Measurements from ENCODE around the gene TRIM69.
A peak's percentile ranks its signal among the peaks of the same experiment; 100 is the strongest.
"Not testable (repeated sequence)": the region's sequence is repeated elsewhere in the genome, so short reads cannot be mapped to it uniquely, and the experiment has no call there.

TRIM69 gene

DNA sequence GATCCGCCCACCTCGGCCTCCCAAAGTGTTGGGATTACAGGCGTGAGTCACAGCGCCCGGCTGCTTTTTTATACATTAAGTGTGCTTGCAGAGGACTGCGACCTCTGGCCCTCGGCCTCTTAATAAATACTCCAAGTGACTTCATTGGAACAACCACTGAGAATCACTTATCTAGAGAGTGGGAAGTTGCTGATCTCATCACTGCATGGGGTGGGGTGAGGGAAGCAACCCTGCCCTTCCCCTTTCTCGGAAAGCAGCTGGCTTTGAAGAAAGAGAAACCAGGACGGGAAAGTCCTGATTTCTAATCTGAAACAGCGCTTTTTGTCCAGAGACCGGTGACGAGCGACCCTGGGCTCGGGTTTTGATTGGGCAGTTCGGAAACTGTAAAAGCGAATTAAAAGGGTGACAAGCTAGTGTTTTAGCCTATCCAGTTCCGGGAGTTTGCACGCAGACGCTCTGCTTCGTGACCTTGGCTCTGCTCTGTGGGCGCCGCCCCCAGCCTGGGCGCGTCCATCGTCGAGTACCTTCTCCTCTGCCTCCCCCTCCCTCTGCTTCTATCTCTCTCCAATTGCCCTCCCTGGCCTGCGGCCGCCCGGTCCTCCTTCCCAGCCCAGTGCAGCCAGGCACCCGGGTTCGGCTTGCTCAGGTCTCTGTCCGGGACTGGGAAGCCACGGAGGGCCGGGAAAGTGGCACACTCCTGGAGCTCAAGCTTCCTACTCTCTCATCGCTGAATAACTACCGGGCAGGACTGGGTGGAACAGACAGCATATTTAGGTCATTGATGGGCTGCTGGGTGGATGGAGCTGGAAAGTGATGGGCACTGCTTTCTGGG, 7.5 kb upstream of the TRIM69 start:
- peaks cover 26% of the 10 kb centered on the region for H3K4me1 Mint-ChIP-seq
- H3K9me3 Mint-ChIP-seq, result no peaks in the 10 kb centered on the region
- peak overlapping the region; percentile 91 for H3K4me3 Mint-ChIP-seq

DNA sequence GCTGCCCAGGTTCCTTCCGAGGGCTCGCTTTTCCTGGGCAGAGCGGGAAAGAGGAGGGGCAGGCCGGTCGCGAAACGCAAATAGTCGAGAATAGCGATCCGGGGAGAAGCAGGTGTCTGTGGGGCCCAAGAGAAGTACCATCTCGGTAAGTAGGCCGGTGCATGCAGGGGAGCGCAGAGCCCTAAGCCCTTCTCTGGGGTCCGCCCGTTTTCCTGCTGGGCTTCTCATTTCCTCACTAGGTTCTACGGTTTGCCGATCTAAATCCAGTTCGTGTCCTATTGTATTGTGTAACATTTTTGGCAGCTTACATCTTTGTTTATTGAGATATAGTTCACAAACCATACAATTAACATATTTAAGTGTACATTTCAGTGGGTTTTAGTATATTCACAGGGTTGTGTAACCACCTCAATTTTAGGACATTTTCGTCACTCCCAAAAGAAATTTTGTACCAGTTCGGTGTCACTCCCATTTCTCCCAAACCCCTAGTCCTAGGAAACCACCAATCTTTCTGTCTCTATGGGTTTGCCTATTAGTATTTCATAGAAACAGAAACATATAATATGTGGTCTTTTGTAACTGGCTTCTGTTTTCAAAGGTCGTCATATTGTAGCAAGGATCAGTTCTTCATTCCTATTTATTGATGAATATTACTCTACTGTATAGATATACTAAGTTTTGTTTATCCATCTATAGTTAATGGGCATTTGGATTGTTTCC, 6.8 kb upstream of the TRIM69 start:
- peak overlapping the region; percentile 91 for H3K4me3 Mint-ChIP-seq
- no peak overlapping the region for H3K27ac Mint-ChIP-seq
- TF ChIP-seq, protein P1, sequence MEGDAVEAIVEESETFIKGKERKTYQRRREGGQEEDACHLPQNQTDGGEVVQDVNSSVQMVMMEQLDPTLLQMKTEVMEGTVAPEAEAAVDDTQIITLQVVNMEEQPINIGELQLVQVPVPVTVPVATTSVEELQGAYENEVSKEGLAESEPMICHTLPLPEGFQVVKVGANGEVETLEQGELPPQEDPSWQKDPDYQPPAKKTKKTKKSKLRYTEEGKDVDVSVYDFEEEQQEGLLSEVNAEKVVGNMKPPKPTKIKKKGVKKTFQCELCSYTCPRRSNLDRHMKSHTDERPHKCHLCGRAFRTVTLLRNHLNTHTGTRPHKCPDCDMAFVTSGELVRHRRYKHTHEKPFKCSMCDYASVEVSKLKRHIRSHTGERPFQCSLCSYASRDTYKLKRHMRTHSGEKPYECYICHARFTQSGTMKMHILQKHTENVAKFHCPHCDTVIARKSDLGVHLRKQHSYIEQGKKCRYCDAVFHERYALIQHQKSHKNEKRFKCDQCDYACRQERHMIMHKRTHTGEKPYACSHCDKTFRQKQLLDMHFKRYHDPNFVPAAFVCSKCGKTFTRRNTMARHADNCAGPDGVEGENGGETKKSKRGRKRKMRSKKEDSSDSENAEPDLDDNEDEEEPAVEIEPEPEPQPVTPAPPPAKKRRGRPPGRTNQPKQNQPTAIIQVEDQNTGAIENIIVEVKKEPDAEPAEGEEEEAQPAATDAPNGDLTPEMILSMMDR (IDR thresholded peaks at IDR 0.05), result no peak
- H3K36me3 Mint-ChIP-seq (ENCODE audit: low read depth), result peaks cover 5% of the 10 kb centered on the region
- no peaks in the 10 kb centered on the region for H3K9me3 Mint-ChIP-seq
- H3K4me1 Mint-ChIP-seq, result peaks cover 26% of the 10 kb centered on the region
- peak; percentile 31 for DNase-seq
- H3K27me3 Mint-ChIP-seq (ENCODE audit: low read depth, poor library complexity), result peaks cover 17% of the 10 kb centered on the region

More for the DNA sequence above, 7.5 kb upstream of the TRIM69 start:
- H3K27me3 Mint-ChIP-seq (ENCODE audit: low read depth, poor library complexity), result peaks cover 17% of the 10 kb centered on the region
- DNase-seq, result peak; percentile 81
- peak overlapping the region; percentile 99 for H3K27ac Mint-ChIP-seq
- H3K36me3 Mint-ChIP-seq (ENCODE audit: low read depth), result peaks cover 5% of the 10 kb centered on the region
- TF ChIP-seq, protein P1 (IDR thresholded peaks at IDR 0.05), result no peak

DNA sequence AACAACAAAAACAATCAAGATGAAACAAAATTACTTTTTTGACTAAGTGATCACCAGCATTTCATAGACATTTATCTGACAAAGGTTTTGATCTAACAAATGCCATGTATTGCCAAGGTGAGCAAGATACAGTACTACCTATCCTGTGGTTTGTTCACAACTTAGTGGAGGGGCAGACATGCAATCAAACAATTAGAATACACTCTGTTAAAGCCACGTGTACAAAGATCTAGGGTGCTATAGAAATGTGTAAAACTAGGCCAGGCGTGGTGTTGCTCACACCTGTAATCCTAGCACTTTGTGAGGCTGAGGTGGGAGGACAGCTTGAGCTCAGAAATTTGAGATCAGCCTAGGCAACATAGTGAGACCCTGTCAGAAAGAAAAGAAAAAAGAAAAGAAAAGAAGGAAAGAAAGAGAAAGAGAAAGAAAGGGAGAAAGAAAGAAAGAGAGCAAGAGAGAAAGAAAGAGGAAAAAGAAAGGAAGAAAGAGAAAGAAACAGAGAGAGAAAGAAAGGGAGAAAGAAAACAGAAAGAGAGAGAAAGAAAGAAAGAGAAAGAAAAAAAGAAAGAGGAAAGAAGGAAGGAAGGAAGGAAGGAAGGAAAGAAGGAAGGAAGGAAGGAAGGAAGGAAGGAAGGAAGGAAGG, 1.4 kb upstream of the TRIM69 start:
- Mint-ChIP-seq H3K4me3 (no peak overlapping the region), H3K27me3 (ENCODE audit: low read depth, poor library complexity) (peaks cover 12% of the 10 kb centered on the region), H3K9me3 (peaks cover 8% of the 10 kb centered on the region), H3K4me1 (peaks cover 14% of the 10 kb centered on the region), H3K27ac (no peak overlapping the region), H3K36me3 (ENCODE audit: low read depth) (peaks cover 5% of the 10 kb centered on the region)
- no peak for DNase-seq
- TF ChIP-seq, protein P1 (IDR thresholded peaks at IDR 0.05), result no peak

DNA sequence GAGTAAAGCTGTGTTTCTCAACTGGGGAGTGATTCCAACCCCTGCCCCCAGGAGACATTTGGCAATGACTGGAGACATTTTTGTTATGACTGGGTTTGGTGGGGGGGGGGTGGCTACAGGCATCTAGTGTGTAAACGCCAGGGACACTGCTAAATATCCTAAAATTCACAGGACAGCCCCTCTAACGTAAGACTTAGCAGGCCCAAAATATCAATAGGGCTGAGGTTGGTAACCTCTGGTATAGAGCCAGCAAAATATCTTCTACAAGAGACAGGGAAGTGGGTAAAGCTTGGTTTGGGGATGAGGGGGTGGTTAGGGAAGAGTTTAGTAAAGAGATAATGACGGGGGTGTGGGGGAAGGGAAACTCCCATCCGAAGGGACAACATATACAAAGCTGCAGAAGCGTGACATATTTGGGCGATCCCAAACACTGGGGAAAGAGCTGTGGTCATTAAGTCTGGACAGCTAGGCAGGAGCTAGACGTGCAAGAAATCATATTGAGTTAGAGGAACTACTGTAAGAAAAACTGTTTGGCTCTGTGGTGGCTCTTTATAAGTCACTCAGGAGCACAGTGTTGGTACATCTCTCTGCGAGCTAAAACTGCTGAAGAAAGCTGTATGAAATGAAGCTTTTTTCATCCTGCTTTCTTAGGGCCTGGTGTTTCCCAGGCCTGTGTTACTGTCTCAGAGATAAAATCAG, 697 bp upstream of the TRIM69 start:
- H3K27ac Mint-ChIP-seq, result peak overlapping the region; percentile 23
- TF ChIP-seq, protein P1 (IDR thresholded peaks at IDR 0.05), result no peak
- peaks cover 13% of the 10 kb centered on the region for H3K4me1 Mint-ChIP-seq
- peaks cover 5% of the 10 kb centered on the region for H3K36me3 Mint-ChIP-seq (ENCODE audit: low read depth)
- H3K27me3 Mint-ChIP-seq (ENCODE audit: low read depth, poor library complexity), result peaks cover 5% of the 10 kb centered on the region
- H3K9me3 Mint-ChIP-seq, result peaks cover 13% of the 10 kb centered on the region
- DNase-seq, result no peak
- no peak overlapping the region for H3K4me3 Mint-ChIP-seq

DNA sequence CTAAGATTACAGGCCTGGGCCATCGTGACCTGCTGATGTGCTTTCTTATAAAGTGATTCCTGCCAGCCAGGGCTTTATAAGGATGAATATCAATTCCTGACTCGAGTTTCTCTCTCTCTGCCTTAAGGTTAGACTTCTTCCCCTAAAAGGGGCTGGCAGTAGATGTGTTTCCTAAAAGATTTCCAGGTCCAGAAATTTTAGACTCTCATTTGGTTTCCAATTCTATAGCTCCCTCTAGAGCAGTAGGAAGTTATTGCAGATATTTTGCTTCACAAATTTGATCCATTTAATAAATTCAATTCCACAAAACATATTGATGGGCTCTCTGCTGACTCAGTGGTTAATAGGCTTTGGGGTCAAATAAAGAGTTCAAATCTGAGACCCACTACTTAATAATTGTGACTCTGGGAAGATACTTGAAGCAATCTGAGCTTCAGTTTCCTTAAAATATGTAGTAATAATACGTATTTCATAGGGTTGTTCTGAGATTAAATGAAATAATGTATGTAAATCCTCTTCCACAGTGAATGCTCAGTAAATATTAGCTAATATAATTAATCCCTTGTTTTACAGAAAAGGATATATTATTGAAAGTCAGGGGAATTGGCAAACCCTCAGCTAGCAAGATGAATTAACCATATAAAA, 2.1 kb downstream of the TRIM69 start:
- H3K9me3 Mint-ChIP-seq, result peaks cover 30% of the 10 kb centered on the region
- H3K4me3 Mint-ChIP-seq, result no peak overlapping the region
- DNase-seq, result no peak
- TF ChIP-seq, protein P1 (IDR thresholded peaks at IDR 0.05), result peak; percentile 59
- no peak overlapping the region for H3K27ac Mint-ChIP-seq
- H3K36me3 Mint-ChIP-seq (ENCODE audit: low read depth), result no peaks in the 10 kb centered on the region
- no peaks in the 10 kb centered on the region for H3K27me3 Mint-ChIP-seq (ENCODE audit: low read depth, poor library complexity)
- H3K4me1 Mint-ChIP-seq, result peaks cover 13% of the 10 kb centered on the region

DNA sequence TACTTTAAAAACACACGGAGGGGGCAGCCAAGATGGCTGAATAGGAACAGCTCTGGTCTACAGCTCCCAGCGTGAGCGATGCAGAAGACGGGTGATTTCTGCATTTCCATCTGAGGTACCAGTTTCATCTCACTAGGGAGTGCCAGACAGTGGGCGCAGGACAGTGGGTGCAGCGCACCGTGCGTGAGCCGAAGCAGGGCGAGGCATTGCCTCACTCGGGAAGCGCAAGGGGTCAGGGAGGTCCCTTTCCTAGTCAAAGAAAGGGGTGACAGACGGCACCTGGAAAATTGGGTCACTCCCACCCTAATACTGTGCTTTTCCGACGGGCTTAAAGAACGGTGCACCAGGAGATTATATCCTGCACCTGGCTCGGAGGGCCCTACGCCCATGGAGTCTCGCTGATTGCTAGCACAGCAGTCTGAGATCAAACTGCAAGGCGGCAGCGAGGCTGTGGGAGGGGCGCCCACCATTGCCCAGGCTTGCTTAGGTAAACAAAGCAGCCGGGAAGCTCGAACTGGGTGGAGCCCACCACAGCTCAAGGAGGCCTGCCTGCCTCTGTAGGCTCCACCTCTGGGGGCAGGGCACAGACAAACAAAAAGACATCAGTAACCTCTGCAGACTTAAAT, 3.0 kb downstream of the TRIM69 start:
- peaks cover 32% of the 10 kb centered on the region for H3K9me3 Mint-ChIP-seq
- DNase-seq; H3K4me3 Mint-ChIP-seq; H3K27ac Mint-ChIP-seq; H3K36me3 Mint-ChIP-seq (ENCODE audit: low read depth); H3K27me3 Mint-ChIP-seq (ENCODE audit: low read depth, poor library complexity): not testable (repeated sequence)
- peaks cover 13% of the 10 kb centered on the region for H3K4me1 Mint-ChIP-seq

DNA sequence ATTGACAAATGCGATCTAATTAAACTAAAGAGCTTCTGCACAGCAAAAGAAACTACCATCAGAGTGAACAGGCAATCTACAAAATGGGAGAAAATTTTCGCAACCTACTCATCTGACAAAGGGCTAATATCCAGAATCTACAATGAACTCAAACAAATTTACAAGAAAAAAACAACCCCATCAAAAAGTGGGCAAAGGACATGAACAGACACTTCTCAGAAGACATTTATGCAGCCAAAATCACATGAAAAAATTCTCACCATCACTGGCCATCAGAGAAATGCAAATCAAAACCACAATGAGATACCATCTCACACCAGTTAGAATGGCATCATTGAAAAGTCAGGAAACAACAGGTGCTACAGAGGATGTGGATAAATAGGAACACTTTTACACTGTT, 7.1 kb downstream of the TRIM69 start:
- not testable (repeated sequence) for H3K4me3 Mint-ChIP-seq; DNase-seq; H3K36me3 Mint-ChIP-seq (ENCODE audit: low read depth); H3K4me1 Mint-ChIP-seq; H3K27ac Mint-ChIP-seq
- H3K9me3 Mint-ChIP-seq, result peaks cover 45% of the 10 kb centered on the region
- H3K27me3 Mint-ChIP-seq (ENCODE audit: low read depth, poor library complexity), result peaks cover 14% of the 10 kb centered on the region

Data from nephron progenitor cell (in vitro differentiated cells).